ENCODE measurements around the gene ASB4.

Gene ASB4

GRCh38 chr7:95584769-95585425, 99.2 kb downstream of the ASB4 start:
- no peak overlapping the region for H3K27ac ChIP-seq
- H3K4me3 ChIP-seq (ENCODE audit: low read depth, low read length) = no peak overlapping the region
- TF ChIP-seq CTCF (IDR thresholded peaks at IDR 0.05; ENCODE audit: low read depth, low read length, missing control alignments) = no peak
- no peaks in the 10 kb centered on the region for H3K27me3 ChIP-seq (replicated peaks)
- in situ Hi-C loops (cut with HindIII; ENCODE audit: low pct_ligation_motif_present, low sequenced_read_pairs) = no loop called here
- no peak for DNase-seq
- no peaks in the 10 kb centered on the region for H3K36me3 ChIP-seq (replicated peaks)

DNA sequence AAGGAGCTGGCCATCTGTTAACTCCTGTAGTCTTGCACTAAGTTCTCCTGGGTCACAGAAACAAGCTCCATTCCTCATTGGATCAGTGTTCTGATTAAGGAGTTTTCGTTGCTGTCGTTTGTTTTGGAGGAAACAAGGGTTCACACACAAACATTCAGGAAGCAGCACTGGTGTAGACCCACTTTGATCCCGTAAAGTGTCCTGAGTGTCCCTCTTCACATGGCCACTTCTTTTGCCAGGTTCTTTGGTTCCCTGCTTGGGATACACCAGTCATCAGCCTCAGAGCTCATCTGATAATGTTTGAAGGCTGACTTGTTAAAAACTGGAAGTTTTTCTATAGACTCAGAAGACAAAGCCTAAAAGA, 99.7 kb downstream of the ASB4 start:
- H3K4me3 ChIP-seq (ENCODE audit: low read depth, low read length) = no peak overlapping the region
- no peaks in the 10 kb centered on the region for H3K36me3 ChIP-seq (replicated peaks)
- DNase-seq = no peak
- no peak overlapping the region for H3K27ac ChIP-seq
- no peak for TF ChIP-seq CTCF (IDR thresholded peaks at IDR 0.05; ENCODE audit: low read depth, low read length, missing control alignments)
- in situ Hi-C loops (cut with HindIII; ENCODE audit: low pct_ligation_motif_present, low sequenced_read_pairs) = no loop called here
- H3K27me3 ChIP-seq (replicated peaks) = no peaks in the 10 kb centered on the region

DNA sequence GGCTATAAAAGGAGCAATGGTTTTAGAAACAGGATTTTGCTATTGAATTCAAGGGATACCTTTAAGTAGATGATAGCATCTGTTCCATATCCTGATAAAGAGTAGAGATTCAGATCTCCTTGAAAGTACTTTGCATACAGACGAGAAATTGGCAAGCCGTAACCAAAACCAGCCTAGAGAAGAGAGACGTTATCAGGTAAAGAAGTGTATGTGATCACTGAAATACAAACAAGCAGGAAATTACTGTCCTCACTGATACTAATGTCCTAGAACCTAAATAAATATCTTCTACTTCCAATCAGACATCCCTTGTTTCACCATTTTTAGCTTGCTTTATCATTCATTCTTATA, 101.2 kb downstream of the ASB4 start:
- Histone ChIP-seq H3K27ac (no peak overlapping the region), H3K4me3 (ENCODE audit: low read depth, low read length) (no peak overlapping the region), H3K36me3 (replicated peaks) (no peaks in the 10 kb centered on the region), H3K27me3 (replicated peaks) (no peaks in the 10 kb centered on the region)
- no peak for DNase-seq
- in situ Hi-C loops (cut with HindIII; ENCODE audit: low pct_ligation_motif_present, low sequenced_read_pairs) = no loop called here
- no peak for TF ChIP-seq CTCF (IDR thresholded peaks at IDR 0.05; ENCODE audit: low read depth, low read length, missing control alignments)

DNA sequence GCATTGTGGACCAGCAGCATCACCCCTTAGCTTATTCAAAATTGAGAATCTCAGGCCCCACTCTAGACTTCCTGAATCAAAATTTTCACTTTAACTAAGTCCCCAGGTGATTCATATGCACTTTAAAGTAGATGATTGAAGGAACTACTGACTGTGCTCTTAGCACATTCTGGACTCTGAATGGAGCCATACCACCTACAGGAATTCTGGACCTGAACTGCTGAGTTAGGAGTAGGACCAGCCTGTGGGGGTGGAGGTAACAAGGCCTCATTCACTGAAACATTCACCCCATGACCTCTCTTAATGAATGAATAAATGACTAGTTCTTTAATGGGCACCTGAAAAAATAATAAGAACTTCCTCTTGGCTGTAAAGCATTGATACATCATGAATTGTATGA, 103.3 kb downstream of the ASB4 start:
- no peak for DNase-seq
- Histone ChIP-seq H3K27ac (no peak overlapping the region), H3K4me3 (ENCODE audit: low read depth, low read length) (no peak overlapping the region), H3K36me3 (replicated peaks) (no peaks in the 10 kb centered on the region), H3K27me3 (replicated peaks) (no peaks in the 10 kb centered on the region)
- TF ChIP-seq CTCF (IDR thresholded peaks at IDR 0.05; ENCODE audit: low read depth, low read length, missing control alignments) = no peak
- in situ Hi-C loops (cut with HindIII; ENCODE audit: low pct_ligation_motif_present, low sequenced_read_pairs) = no loop called here

DNA sequence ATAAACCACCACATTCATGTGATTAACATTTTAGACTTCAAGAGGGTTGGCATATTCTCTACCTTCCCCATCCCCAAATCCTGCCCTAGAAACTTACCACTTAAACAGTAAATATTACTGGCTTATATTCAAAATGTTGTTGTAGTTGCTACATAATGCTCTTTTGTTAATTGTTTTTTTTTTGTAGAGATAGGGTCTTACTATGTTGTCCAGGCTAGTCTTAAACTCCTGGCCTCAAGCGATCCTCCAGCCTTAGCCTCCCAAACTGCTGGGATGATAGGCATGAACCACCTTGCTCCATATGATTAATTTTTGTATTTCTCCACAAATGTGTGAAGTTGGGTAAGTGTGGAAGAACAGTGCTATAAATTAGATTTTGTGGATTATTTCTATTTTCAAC, 104.0 kb downstream of the ASB4 start:
- Histone ChIP-seq H3K27me3 (replicated peaks) (no peaks in the 10 kb centered on the region), H3K27ac (no peak overlapping the region), H3K36me3 (replicated peaks) (no peaks in the 10 kb centered on the region), H3K4me3 (ENCODE audit: low read depth, low read length) (no peak overlapping the region)
- TF ChIP-seq CTCF (IDR thresholded peaks at IDR 0.05; ENCODE audit: low read depth, low read length, missing control alignments) = no peak
- in situ Hi-C loops (cut with HindIII; ENCODE audit: low pct_ligation_motif_present, low sequenced_read_pairs) = no loop called here
- DNase-seq = no peak

All from brain microvascular endothelial cell (primary cell).